Neural progenitor cell (in vitro differentiated cells): Measurements from ENCODE around the gene HEY2. TPM values are rescaled to one million over a fixed set of nuclear protein-coding genes. Genes with fewer than 3 reads are reported as not detected.

Experiments
- DNase-seq: peaks from one replicate; pipeline ENCODE4 v3.0.0-alpha.2; 2016; ENCODE audit warnings: low spot score
- H2AFZ ChIP-seq: fragments of 200-600 bp; sonication (generic); replicated peaks from 2 replicates; pipeline ENCODE4 v1.6.1; 2016; ENCODE audit warnings: antibody characterized with exemption
- H3F3A ChIP-seq: fragments of 200-600 bp; sonication (generic); 2 replicates; pipeline ENCODE4 v1.6.1; 2016; ENCODE audit warnings: antibody characterized with exemption, low read depth
- H3K27ac ChIP-seq: fragments of 200-600 bp; sonication (generic); 2 replicates; pipeline ENCODE4 v1.5.1; 2016; ENCODE audit warnings: mild to moderate bottlenecking
- H3K27me3 ChIP-seq: fragments of 200-600 bp; sonication (generic); 2 replicates; pipeline ENCODE4 v1.6.1; 2016; ENCODE audit warnings: mild to moderate bottlenecking, moderate library complexity
- H3K36me3 ChIP-seq: fragments of 200-600 bp; sonication (generic); 2 replicates; pipeline ENCODE4 v1.5.1; 2016
- H3K4me1 ChIP-seq: fragments of 200-600 bp; sonication (generic); 2 replicates; pipeline ENCODE4 v1.6.1; 2016; ENCODE audit warnings: mixed run types
- H3K4me2 ChIP-seq: fragments of 200-600 bp; sonication (generic); 2 replicates; pipeline ENCODE4 v1.6.1; 2016
- H3K4me3 ChIP-seq: fragments of 200-600 bp; sonication (generic); 2 replicates; pipeline ENCODE4 v1.5.1; 2016
- H3K79me2 ChIP-seq: fragments of 200-600 bp; sonication (generic); 2 replicates; pipeline ENCODE4 v1.6.1; 2016; ENCODE audit warnings: low read depth
- H3K9ac ChIP-seq: fragments of 200-600 bp; sonication (generic); 2 replicates; pipeline ENCODE4 v1.6.1; 2016
- H3K9me3 ChIP-seq: fragments of 200-600 bp; sonication (generic); 2 replicates; pipeline ENCODE4 v1.5.1; 2016; ENCODE audit warnings: low read depth
- H4K20me1 ChIP-seq: fragments of 200-600 bp; sonication (generic); 2 replicates; pipeline ENCODE4 v1.6.1; 2016; ENCODE audit warnings: low read depth
- H3K27ac Mint-ChIP-seq: 3 replicates; pipeline ENCODE4 v1.8.0; 2021; ENCODE audit warnings: mixed read lengths
- H3K27me3 Mint-ChIP-seq: 2 replicates; pipeline ENCODE4 v1.8.0; 2022; ENCODE audit warnings: low read depth, mild to moderate bottlenecking, inconsistent platforms, moderate library complexity, mixed read lengths; ENCODE audit not compliant: insufficient read depth
- H3K36me3 Mint-ChIP-seq: 3 replicates; pipeline ENCODE4 v1.8.0; 2021; ENCODE audit warnings: mixed read lengths
- H3K4me1 Mint-ChIP-seq: 3 replicates; pipeline ENCODE4 v1.8.0; 2021; ENCODE audit warnings: mixed read lengths
- H3K4me3 Mint-ChIP-seq: 3 replicates; pipeline ENCODE4 v1.8.0; 2021; ENCODE audit warnings: mild to moderate bottlenecking, moderate library complexity, mixed read lengths
- H3K9me3 Mint-ChIP-seq: 3 replicates; pipeline ENCODE4 v1.8.0; 2020; ENCODE audit warnings: mixed read lengths
- EZH2 ChIP-seq: fragments of 200-600 bp; sonication (generic); IDR thresholded peaks from 2 replicates; pipeline ENCODE4 v1.6.1; 2017; ENCODE audit warnings: antibody characterized with exemption, mild to moderate bottlenecking, moderate library complexity
- EZH2phosphoT487 ChIP-seq: fragments of 200-600 bp; sonication (generic); IDR thresholded peaks from 2 replicates; pipeline ENCODE4 v1.6.1; 2017; ENCODE audit warnings: antibody characterized with exemption
- total RNA-seq: library from RNA; depleted of rRNA; stranded (reverse); fragments of >200 nt; gene quantifications from 2 replicates; pipeline ENCODE4 v1.2.3, GENCODE V29; 2015; ENCODE audit warnings: low replicate concordance
- TF ChIP-seq, protein P1 (sequence below): fragments of 200-600 bp; sonication (generic); IDR thresholded peaks from 2 replicates; pipeline ENCODE4 v1.5.1; 2017; ENCODE audit warnings: antibody characterized with exemption, mild to moderate bottlenecking

HEY2 gene
- total RNA-seq, 1 donor from 2014 or later = 1.1 TPM

DNA sequence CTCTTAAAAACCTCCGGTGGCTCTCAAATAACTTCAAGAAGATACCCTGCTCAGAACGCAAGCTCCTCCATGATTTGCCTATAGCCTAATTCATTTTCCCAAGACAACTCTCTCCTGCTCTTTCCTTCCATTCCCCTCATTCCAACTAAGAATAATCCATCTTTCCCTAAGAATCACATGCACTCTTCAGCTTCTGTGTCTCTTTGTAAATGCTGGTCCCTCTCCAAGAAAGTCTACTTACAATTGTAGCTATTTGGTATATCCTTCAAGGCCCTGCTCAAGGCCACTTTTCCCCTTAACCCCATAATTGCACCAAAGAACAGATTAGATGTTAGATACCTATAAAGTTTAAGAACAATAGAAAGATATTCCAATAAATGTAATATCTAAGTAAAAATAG lies 7.4 kb upstream of the HEY2 start:
- Mint-ChIP-seq H3K27me3 (peaks cover 27% of the 10 kb centered on the region), H3K27ac (no peak overlapping the region), H3K9me3 (no peaks in the 10 kb centered on the region), H3K4me1 (peaks cover 21% of the 10 kb centered on the region), H3K36me3 (no peaks in the 10 kb centered on the region), H3K4me3 (no peak overlapping the region)
- no peak overlapping the region for H3K4me3 ChIP-seq
- H2AFZ ChIP-seq = no peak overlapping the region
- DNase-seq = no peak
- H3K4me1 ChIP-seq = peaks cover 14% of the 10 kb centered on the region
- no peaks in the 10 kb centered on the region for H3K79me2 ChIP-seq
- TF ChIP-seq EZH2 = no peak
- TF ChIP-seq, protein P1, sequence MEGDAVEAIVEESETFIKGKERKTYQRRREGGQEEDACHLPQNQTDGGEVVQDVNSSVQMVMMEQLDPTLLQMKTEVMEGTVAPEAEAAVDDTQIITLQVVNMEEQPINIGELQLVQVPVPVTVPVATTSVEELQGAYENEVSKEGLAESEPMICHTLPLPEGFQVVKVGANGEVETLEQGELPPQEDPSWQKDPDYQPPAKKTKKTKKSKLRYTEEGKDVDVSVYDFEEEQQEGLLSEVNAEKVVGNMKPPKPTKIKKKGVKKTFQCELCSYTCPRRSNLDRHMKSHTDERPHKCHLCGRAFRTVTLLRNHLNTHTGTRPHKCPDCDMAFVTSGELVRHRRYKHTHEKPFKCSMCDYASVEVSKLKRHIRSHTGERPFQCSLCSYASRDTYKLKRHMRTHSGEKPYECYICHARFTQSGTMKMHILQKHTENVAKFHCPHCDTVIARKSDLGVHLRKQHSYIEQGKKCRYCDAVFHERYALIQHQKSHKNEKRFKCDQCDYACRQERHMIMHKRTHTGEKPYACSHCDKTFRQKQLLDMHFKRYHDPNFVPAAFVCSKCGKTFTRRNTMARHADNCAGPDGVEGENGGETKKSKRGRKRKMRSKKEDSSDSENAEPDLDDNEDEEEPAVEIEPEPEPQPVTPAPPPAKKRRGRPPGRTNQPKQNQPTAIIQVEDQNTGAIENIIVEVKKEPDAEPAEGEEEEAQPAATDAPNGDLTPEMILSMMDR = no peak
- TF ChIP-seq EZH2phosphoT487 = no peak
- H3K27ac ChIP-seq = no peak overlapping the region
- no peak overlapping the region for H3K4me2 ChIP-seq
- no peaks in the 10 kb centered on the region for H3K36me3 ChIP-seq
- H3K27me3 ChIP-seq = peaks cover 38% of the 10 kb centered on the region
- H3K9ac ChIP-seq = no peak overlapping the region
- H3K9me3 ChIP-seq = no peaks in the 10 kb centered on the region
- H4K20me1 ChIP-seq = peaks cover 12% of the 10 kb centered on the region
- H3F3A ChIP-seq = peaks cover 24% of the 10 kb centered on the region

DNA sequence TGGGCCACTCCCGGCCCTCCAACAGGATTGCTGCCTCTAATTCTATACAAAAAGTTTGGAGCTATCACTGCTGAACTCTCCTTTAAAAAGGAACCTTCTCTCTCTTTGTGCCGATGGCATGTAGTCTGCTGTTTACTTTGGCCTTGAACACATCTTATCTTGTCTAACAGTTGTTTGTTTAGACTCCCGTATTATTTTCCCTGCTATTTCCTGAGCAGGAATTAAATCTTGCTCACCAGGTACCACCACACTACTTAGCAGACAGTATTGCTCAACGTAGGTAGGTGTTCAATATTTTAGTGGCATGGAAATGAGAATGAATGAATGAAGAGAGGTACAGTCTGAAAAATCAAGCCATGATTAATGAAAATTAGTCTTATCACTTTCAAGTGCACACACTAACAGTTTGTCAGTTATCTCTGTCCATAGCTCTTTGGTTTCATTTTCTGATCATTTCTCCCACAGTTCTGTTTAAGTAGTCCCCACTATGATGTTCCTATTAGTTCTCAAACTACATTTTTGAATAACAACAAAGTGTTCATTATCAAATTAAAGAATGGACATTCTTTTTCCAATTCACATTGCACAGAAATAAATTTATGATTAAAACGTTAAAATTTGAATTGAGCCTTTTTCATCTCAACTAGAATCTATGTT lies 6.8 kb upstream of the HEY2 start:
- peaks cover 29% of the 10 kb centered on the region for H3F3A ChIP-seq
- no peaks in the 10 kb centered on the region for H3K36me3 Mint-ChIP-seq
- H3K27me3 Mint-ChIP-seq = peaks cover 32% of the 10 kb centered on the region
- no peak overlapping the region for H3K4me3 Mint-ChIP-seq
- no peaks in the 10 kb centered on the region for H3K9me3 ChIP-seq
- no peak overlapping the region for H3K27ac ChIP-seq
- no peak overlapping the region for H3K27ac Mint-ChIP-seq
- H2AFZ ChIP-seq = no peak overlapping the region
- no peaks in the 10 kb centered on the region for H3K36me3 ChIP-seq
- no peaks in the 10 kb centered on the region for H3K79me2 ChIP-seq
- TF ChIP-seq, protein P1 = no peak
- no peak for TF ChIP-seq EZH2phosphoT487
- TF ChIP-seq EZH2 = no peak
- H3K27me3 ChIP-seq = peaks cover 44% of the 10 kb centered on the region
- peaks cover 21% of the 10 kb centered on the region for H3K4me1 Mint-ChIP-seq
- H3K4me1 ChIP-seq = peaks cover 14% of the 10 kb centered on the region
- no peak overlapping the region for H3K4me3 ChIP-seq
- DNase-seq = no peak
- no peak overlapping the region for H3K9ac ChIP-seq
- peaks cover 16% of the 10 kb centered on the region for H4K20me1 ChIP-seq
- H3K4me2 ChIP-seq = no peak overlapping the region
- no peaks in the 10 kb centered on the region for H3K9me3 Mint-ChIP-seq

DNA sequence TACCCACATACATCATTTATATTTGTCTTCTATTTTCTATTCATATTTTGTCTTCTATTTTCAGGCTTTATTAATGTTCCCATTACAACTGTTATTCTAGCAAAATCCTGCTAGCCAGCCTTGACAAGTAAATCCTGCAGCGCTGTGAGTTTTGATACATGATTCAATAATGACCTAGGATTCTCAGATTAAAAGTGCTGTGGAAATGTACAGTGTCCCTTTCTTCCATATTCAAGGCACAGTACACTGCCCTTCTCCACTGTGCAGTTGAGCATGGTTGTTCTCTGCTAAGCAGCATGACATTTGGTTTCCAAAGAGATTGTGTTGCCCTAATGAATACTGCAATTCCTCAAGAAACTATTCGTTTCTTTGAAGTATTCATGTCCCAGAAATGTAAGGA lies 5.8 kb upstream of the HEY2 start:
- H3K9me3 Mint-ChIP-seq = no peaks in the 10 kb centered on the region
- Histone ChIP-seq H3K4me3 (no peak overlapping the region), H3K9ac (no peak overlapping the region), H3K27ac (no peak overlapping the region), H2AFZ (no peak overlapping the region), H3K27me3 (peaks cover 54% of the 10 kb centered on the region), H3F3A (peaks cover 33% of the 10 kb centered on the region), H3K4me1 (peaks cover 18% of the 10 kb centered on the region), H3K4me2 (no peak overlapping the region), H3K9me3 (no peaks in the 10 kb centered on the region), H4K20me1 (peaks cover 16% of the 10 kb centered on the region), H3K36me3 (no peaks in the 10 kb centered on the region), H3K79me2 (no peaks in the 10 kb centered on the region)
- H3K36me3 Mint-ChIP-seq = no peaks in the 10 kb centered on the region
- TF ChIP-seq EZH2phosphoT487 (no peak), EZH2 (no peak)
- TF ChIP-seq, protein P1 = no peak
- peaks cover 40% of the 10 kb centered on the region for H3K27me3 Mint-ChIP-seq
- DNase-seq = no peak
- H3K4me3 Mint-ChIP-seq = no peak overlapping the region
- no peak overlapping the region for H3K27ac Mint-ChIP-seq
- peaks cover 25% of the 10 kb centered on the region for H3K4me1 Mint-ChIP-seq
